Measurements from ENCODE around the gene APBB1.

The APBB1 gene

GRCh38 chr11:6389905-6390717, 28.8 kb downstream of the APBB1 start, which contains the start of gene SMPD1:
Gene SMPD1, plus strand, starts transcription at chr11:6390474. Its CDS starts 125 bp downstream, at chr11:6390599.
- peak; percentile 88 to 97 for DNase-seq

DNA sequence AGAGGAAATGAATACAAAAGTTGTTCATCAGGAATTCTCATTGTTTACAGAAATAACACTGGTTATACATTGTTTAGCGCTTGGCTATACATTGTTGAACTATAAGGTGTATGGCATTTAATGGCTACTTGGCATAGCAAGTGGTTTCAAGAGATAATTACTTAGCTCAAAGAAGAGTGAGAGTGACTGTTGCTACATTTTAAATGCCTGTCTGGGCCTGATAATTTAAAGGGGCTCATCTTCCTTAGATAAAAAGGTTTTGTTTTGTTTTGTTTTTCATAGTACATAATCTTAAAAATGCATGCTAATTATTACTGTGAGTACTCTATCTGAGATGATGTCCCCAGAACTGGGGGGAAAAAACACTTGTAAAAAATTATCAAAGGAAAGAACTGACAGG, 30.1 kb downstream of the APBB1 start:
- no peak for DNase-seq

- no peak for DNase-seq
These were observed 30.9 kb downstream of the APBB1 start for GRCh38 chr11:6387811-6388599.

- DNase-seq: no peak
These were observed 33.7 kb downstream of the APBB1 start for GRCh38 chr11:6385046-6385777.

DNA sequence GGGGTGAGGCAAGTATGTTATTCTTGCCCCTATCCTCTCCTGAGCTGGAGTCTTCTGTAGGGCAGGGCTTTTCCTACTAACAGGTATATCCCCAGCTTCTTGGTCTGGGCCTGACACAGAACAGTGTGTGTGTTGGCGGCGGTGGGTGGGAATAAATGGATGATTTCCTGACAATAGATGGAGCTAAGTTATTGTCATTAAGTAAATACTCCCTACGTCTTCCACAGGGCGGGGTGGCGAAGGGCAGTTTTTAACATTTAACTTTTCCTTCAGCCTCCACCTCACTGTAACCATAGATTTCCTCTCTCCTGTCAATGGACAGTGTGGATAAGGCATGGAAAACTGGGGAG, 40.3 kb downstream of the APBB1 start:
- no peak for DNase-seq

GRCh38 chr11:6377902-6378639, 40.8 kb downstream of the APBB1 start:
- DNase-seq: no peak

- no peak for DNase-seq
These were observed 47.1 kb downstream of the APBB1 start for GRCh38 chr11:6371825-6372224.

DNA sequence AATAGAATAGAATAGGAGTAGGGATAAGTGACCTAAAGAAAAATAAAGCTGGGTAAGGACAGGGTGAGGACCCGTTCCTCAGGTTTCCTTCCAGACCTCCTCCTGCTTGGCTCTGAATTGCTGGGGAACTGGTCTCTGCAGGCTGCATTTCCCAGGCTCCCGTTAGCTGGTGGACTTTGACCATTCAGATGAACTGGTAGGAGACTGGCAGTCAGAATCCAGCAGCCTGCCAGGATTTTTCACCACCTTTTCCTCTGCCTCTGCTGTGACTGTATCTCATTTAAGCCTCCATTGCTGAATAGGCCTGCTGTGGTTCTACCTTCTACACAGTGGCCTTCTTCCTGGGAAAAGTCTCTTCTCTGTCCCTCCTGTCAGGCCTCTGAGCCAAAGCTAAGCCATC, 53.2 kb downstream of the APBB1 start:
- no peak for DNase-seq

GRCh38 chr11:6362873-6363678, 55.8 kb downstream of the APBB1 start:
- DNase-seq: peak in 1 of 2 experiments; percentile 48

GRCh38 chr11:6362185-6362872, 56.6 kb downstream of the APBB1 start:
- DNase-seq: no peak

DNA sequence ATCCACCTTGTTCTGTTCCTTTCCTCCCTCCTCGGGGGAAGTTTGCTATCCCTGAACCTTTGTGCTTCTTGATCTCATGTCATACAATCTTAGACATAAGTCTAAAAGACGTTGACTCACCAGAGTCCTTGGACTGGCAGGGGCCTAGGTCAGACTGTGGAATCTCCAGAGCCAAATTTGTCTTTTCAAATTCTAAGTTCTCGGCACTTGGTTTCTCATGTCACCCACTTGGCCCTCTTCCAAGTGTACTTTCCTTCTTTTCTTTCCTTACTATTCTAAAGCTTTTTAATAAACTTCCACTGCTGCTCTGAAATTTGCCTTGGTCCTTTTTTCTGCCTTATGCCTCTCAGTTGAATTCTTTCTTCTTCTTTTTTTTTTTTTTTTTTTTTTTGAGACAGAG, 58.7 kb downstream of the APBB1 start:
- no peak for DNase-seq

GRCh38 chr11:6357222-6357621, 61.7 kb downstream of the APBB1 start:
- DNase-seq: no peak

DNA sequence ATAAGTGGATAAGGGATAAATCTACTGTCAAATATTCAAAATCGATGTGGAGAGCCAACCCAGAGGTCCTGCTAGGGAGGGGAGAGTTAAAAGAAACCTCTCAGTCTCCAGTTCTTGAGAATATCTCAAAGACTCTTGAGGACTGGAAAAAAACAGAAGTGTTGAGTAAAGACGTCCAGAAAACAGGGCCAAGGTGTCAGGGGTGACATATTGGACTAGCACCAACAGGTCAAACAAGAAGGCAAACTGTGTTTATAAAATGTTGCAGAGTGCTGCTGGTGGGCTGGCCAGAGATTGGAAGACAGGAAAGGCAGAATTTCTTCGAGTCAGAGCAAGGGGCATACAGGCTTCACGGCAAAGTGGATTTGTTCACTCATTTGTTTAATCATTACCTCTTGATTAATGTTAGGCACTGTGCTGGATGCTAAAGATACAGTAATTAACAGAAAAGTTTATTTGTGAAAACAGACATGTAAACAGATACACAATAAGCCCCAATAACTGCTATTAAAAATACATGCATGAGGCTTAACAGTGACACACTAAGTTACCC, 62.3 kb downstream of the APBB1 start:
- no peak for DNase-seq

DNA sequence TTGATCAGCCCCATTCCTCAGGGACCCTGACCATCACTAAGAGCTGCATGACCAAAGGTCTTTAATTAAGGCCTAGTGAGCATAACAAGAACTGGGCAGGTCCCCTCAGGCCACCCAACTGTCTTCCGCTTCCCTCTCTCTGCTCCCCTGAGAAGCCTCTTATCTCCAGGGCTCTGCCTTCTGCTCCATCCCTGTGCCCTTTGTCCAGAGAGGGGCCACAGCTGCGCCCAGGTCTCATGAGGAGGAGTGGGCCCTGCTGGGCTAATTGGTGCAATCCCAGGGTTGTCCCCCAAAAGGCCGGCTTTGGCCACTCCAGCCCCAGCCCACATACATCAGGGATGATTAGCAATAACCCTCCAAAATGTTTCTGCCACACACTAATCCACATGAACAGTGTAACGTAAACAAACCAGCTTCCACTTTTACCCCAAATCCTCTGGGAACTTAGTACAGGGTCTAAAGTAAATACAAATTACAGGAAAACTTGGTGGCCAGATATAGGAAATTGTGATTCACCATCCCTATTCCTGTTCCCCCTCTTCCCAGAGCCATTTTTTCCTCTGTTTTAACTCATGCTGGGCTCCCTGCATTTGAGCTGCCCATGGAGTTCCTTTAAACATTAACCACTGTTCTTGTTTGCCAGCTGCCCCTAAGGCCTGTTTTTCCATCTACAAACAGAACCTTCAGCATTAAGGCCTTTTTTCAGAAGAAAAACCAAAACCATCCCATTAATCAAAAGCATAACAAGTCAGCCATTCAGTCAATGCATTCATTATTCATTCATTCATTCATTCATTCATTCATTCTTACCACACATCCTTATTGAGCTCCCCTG, 64.0 kb downstream of the APBB1 start:
- DNase-seq: no peak

DNA sequence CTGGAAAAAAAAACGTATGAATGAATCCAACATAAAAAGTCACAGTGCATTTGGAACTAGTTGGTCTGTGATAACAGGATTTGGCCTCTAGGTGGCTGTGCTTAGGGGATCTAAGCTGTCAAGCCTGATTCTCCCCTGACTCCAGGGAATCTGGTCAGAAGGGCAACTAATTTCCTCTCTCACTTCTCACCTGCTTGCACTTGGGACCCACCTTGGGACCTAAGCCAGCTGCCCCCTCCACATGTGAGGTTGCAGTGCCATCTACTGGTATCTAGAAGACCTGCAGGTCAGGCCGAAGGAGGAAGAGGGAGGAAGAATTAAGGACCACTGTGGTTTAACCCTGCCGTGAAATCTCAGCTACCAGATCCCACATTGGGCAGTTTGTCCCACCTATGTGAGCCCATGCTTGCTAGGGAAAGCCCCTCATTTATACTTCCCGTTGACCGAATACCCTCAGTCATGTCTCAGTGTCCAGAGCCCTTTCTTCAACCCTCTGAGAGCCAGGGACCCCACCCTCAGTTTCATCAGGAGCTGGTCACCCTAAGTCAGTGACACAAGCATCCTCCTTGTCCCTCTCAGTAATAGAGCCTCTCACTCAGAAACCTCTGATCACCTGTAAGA, 65.4 kb downstream of the APBB1 start:
- DNase-seq: peak; percentile 27 to 36

DNA sequence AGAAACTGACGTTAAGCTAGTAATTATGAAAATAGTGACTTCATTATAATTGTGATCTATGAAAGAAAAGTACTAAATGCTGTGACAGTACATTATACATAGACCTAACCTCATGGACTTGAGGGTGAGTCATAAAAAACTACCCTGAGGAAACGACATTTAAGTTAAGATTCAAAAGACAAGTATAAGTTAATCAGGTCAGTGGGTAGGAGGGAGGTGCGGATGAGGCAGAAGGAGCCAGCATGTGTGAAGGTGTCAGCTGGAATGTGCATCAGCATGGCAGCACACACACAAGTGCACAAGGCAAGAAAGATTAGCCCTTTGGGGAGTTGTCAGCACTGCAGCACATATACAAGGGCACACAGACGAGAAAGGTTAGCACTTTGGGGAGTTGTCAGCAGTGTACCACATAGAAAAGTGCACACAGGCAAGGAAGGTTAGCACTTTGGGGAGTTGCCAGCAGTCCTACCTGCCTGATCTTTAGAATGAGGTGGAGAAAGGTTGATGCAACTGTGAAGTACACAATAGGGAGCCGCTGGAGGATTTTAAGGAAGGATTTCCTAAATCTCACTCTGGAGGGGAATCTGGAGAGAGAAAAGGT, 67.0 kb downstream of the APBB1 start:
- no peak for DNase-seq

DNA sequence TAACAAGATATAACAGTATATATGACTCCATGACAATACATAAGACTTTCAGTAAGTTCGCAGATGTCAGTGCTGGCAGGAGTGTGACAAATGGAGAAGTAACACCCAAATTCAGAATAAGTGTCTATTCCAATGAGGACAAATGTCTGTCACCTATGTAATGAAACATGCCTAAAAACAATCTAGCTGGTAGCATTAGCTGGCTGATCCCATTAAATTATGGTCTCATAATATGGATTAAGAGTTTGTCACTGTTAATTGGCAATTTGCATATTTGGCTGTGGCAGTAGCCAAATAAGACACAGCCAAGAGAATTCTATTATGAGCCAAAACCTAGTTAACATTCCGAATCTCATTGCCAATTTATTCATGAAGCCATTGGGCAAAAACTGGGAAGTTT, 68.4 kb downstream of the APBB1 start:
- no peak for DNase-seq

DNA sequence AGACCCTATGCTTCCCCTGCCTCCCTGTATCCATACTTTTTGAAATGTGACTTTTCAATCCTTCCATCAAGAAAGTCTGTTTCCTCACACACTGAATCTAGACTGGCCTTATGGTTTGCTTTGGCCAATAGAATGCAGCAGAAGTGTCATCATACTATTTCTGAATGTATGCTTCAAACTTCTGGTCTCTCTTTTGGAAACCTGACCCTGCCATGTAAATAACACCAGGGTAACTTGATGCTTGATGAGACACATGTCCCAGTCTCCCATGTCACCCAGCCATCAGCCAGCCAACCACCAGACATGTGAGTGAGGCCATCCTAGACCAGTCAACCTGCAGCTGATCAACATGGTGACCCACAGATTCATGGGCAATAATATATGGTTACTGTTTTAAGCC, 68.9 kb downstream of the APBB1 start:
- no peak for DNase-seq

DNA sequence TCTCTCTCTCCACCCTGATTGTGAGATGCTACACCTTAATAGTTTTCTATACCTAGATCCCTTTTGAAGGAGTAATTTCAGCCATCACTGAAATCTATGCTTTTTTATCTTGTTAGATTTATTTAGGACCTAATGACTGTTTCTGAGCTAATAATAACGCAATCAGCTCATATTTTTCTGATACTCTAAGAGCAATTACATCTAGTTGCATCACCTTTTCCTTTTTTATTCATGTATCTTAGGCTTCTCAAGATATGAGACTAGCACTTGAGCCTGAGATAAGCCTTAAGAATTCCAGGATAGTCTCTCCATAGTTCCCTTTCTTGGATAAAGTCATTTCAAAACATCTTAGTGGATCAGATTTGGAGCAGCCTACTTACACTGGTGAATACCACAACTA, 73.5 kb downstream of the APBB1 start:
- no peak for DNase-seq
